Right ventricle myocardium superior (tissue), 1 donor: ENCODE measurements around the gene SH3PXD2A. TPM values are rescaled to one million over a fixed set of nuclear protein-coding genes. Genes with fewer than 3 reads are reported as not detected.
"Not testable (repeated sequence)": the region's sequence is repeated elsewhere in the genome, so short reads cannot be mapped to it uniquely, and the experiment has no call there.

ENCODE experiments used
- ATAC-seq: fragments of 200-7000 bp; cut with Tn5 transposase; one replicate; pipeline ENCODE4 v1.9.1; 2020; ENCODE audit warnings: mild to moderate bottlenecking; ENCODE audit not compliant: poor library complexity
- DNase-seq: peaks from one replicate; pipeline ENCODE4 v3.0.0-alpha.2; 2020
- intact Hi-C: fragments of 100-400 bp; cut with DNase I; formaldehyde crosslinking; loops from one replicate; pipeline ENCODE4 v1.11.2; 2022
- total RNA-seq: library from RNA; stranded (reverse); fragmentation: NEBNext Ultra II Directional; extraction: Animal tissue kit (Norgen Biotek cat#: 25700); gene quantifications from one replicate; pipeline ENCODE4 v1.2.1, GENCODE V29; 2021
- donor health status: DM: no; HTN: yes; CAD: no; lungs with severe emphysema.

SH3PXD2A gene
- total RNA-seq, 1 donor from 2014 or later, result 27.0 TPM

- ATAC-seq (no peak), DNase-seq (no peak)
- intact Hi-C loops, result no loop called here
Measured at GRCh38 chr10:103673606-103674005, 181.8 kb downstream of the SH3PXD2A start.

GRCh38 chr10:103672345-103672744 is 183.0 kb downstream of the SH3PXD2A start:
- intact Hi-C loops, result no loop called here
- DNase-seq (no peak), ATAC-seq (no peak)

GRCh38 chr10:103671126-103671895 is 184.1 kb downstream of the SH3PXD2A start:
- ATAC-seq (no peak), DNase-seq (no peak)
- intact Hi-C loops, result no loop called here

- DNase-seq, result no peak
- ATAC-seq, result no peak
- intact Hi-C loops, result no loop called here
Measured at GRCh38 chr10:103669944-103670343, 185.4 kb downstream of the SH3PXD2A start.

- intact Hi-C loops, result no loop called here
- ATAC-seq, result no peak
- DNase-seq, result no peak
Measured at GRCh38 chr10:103669243-103669929, 186.0 kb downstream of the SH3PXD2A start.

- DNase-seq (peak; percentile 89), ATAC-seq (peak; percentile 77)
- intact Hi-C loops, result no loop called here
Measured at GRCh38 chr10:103668351-103669242, 186.8 kb downstream of the SH3PXD2A start.

- DNase-seq, result no peak
- no peak for ATAC-seq
- intact Hi-C loops, result no loop called here
Measured at GRCh38 chr10:103667356-103667755, 188.0 kb downstream of the SH3PXD2A start.

- ATAC-seq, result no peak
- DNase-seq, result no peak
- intact Hi-C loops, result no loop called here
Measured at GRCh38 chr10:103666762-103667150, 188.6 kb downstream of the SH3PXD2A start.

GRCh38 chr10:103666087-103666761 is 189.2 kb downstream of the SH3PXD2A start:
- no peak for ATAC-seq
- no peak for DNase-seq
- intact Hi-C loops, result no loop called here

GRCh38 chr10:103665162-103665889 is 190.1 kb downstream of the SH3PXD2A start:
- intact Hi-C loops, result no loop called here
- ATAC-seq (peak; percentile 38), DNase-seq (peak; percentile 82)

GRCh38 chr10:103663802-103664201 is 191.6 kb downstream of the SH3PXD2A start:
- ATAC-seq (peak; percentile 57), DNase-seq (peak; percentile 76)
- intact Hi-C loops, result no loop called here

GRCh38 chr10:103663236-103663635 is 192.1 kb downstream of the SH3PXD2A start:
- intact Hi-C loops, result no loop called here
- ATAC-seq, result no peak

GRCh38 chr10:103662704-103663103 is 192.7 kb downstream of the SH3PXD2A start:
- intact Hi-C loops, ATAC-seq, DNase-seq: not testable (repeated sequence)

More at GRCh38 chr10:103663236-103663635, 192.1 kb downstream of the SH3PXD2A start:
- no peak for DNase-seq

GRCh38 chr10:103661198-103661950 is 194.0 kb downstream of the SH3PXD2A start:
- intact Hi-C loops, result no loop called here
- DNase-seq (peak; percentile 86), ATAC-seq (peak; percentile 77)

GRCh38 chr10:103660364-103661197 is 194.8 kb downstream of the SH3PXD2A start:
- intact Hi-C loops, result no loop called here
- ATAC-seq (peak; percentile 15), DNase-seq (no peak)

- intact Hi-C loops, result no loop called here
- no peak for DNase-seq
Measured at GRCh38 chr10:103659674-103660363, 195.6 kb downstream of the SH3PXD2A start.

More at GRCh38 chr10:103659674-103660363, 195.6 kb downstream of the SH3PXD2A start:
- ATAC-seq, result peak; percentile 78
